GM19455 (cell line): ENCODE results near the gene PADI6.
"Not testable (repeated sequence)": the region's sequence is repeated elsewhere in the genome, so short reads cannot be mapped to it uniquely, and the experiment has no call there.

ENCODE experiments used
- ATAC-seq: cut with Tn5 transposase; IDR thresholded peaks from one replicate; pipeline ENCODE4 v1.9.1; 2021; ENCODE audit not compliant: unreplicated experiment

The PADI6 gene

DNA sequence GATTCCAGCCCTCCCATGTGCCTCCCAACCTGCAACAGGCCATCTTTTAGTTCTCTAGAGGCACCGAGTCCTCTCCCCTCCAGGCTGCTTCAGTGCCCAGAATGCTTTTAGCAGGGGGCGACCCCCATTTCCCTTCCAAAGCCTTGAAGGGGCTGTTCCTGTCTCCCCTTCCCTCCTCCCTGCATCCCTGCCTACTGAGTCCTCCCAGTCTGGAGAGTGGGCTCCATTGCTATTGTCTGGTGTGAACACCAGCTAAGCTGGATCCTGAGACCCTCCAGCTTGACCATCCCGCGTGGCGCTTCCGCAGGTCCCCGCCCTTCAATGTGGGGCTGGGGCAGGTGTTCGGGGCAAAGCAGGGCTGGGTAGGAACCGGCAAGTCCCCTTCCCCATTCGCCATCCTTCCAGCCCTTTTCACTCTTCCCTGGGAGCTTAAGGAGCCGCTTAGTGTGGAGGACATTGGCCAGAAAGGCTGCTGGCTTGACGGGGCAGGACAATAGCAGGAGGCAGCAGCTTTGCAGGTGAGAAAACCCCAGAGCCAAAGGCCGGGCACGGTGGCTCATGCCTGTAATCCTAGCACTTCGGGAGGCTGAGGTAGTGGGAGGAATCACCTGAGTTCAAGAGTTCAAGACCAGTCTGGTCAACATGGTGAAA is 32.2 kb downstream of the PADI6 start:
- no peak for ATAC-seq

DNA sequence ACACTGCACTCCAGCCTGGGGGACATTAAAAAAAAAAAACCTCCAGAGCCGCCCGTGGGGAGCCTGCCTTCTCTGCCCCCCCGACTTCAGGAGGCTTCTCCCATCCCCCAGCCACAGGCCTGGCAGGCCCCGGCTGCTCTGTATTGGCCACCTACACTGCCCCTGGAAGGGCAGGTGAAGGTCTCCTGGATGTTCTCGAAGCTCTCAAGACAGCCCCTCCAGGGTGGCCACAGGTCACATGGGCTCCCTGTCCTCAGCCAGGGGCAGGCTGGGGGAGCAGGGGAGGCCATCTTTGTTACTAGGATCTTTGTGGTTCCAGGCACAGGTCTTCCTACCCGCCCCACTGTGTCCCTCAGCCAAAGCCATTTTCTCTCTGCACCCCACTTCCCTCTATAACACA is 32.8 kb downstream of the PADI6 start:
- no peak for ATAC-seq

DNA sequence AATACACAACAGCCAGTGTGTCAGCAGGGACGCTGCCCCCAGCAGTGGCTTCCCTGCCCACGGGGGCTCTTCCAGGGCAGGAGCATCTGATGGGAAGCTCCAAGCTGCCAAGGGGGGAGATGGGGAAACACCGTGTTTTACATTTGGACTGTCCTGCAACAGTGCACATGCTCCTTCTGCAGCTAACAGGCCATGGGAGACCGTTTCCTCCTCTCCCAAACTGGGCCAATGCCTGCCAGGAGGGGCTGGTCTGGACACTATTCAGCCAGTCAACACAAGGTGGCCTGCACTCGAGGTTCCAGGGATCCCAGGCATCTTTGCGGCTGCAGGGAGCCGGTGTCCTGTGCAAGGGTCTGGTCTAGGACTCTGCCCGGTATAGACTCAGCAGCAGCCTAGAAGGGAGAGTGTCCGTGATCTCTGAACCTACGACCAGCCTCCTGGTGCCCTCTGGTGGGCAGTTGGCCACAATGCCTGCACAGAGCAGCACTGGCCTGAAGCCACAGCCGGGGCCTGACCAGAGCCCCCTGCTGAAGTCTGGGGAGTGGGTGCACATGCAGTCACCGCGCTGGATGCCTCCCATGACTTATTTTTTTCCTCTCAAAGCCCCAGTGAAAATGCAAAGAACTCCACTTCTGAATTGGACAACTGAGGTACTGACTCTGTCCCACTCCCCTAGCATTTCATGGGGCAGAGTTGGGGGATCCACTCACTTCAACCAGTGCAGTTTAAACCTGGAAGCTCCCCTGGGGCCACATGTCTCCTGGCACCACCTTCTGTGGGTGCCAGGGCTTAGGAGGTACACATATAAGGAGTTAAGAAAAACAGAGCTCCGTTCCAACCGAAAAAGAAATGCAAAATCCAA is 34.1 kb downstream of the PADI6 start:
- no peak for ATAC-seq

DNA sequence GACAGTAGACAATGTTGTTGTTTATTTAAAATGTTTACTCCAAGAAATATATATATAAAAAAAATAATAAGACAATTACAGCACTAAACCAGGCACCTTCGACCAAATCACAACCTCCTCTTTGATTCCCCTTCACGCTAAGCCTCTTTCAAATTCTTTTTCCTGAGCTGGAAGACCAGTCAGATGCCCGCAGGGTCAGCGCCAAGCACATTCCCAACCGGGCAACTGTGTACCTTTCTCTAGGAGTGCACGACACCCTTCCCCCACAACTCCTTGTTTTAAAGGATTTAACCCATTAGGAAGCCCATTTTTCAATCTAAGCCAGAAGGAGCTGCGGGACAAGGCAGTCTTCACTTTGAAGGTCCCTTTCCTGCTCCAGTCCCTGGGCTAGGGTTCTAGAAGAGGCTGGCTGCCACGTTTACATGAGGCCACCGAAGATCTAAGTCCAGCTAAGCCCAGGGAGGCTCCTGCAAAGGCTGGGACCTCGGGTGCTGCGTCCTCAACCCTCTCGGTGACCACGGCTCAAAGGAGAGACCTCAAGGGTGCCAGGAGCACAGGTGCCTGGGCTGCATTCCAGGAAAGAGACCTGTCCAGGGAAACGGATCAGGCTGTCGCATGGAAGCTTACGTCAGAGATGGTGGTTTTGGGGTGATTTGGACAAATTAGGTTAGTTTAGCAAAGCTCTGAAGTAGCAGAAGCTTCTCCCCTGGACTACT is 34.9 kb downstream of the PADI6 start:
- ATAC-seq = not testable (repeated sequence)

DNA sequence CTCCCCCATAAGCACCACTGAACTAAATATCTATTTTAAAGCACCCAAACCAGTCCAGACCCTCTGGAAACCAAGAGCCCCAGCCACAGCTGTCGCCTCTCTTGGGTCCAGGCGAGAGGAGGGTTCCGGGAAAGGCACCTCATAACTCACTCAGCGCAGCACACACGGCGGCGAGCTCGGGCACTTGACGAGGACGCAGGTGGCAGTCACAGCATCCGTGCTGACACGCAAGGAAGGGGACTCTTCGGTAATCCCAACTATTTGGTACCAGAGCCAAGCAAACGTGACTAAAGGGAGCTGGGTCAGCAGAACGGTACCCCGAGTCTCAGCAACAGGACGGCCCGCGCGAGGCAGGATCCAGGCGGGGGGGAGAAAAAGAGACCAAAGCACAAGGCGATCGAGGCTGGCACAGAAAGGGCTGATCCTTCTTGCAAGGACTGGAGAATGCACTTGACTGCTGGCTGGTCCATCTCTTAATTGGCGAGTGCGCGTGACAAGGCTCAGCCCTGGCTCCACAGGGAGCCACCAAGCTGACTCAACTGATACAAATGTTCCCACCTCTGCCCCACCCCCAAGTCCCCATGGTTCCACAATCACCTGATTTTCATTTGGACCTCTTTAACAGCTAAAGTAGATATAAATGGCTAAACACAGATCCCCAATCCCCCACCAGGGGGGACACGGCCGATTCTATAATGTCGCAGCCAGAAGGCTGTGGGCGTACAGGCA is 36.0 kb downstream of the PADI6 start:
- not testable (repeated sequence) for ATAC-seq

DNA sequence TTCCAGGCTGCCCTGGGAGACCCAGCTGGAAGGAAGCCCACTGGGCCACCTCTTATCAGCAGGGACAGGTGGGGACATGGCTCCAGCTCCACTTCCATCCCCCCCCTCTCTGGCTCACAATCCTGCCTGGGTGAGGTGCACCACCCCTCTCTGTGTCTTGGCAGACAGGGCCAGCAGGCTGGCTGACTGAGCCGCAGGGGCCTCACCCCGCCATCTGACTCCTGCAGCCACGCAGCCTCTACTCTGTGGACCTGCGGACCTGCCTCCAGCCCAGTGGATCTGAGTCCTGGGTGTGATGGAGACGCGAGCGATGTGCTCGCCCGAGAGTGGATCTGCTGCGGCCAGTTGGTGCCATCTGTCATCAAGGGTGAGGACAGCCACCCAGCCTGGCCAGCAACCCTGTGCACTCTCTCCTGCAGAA is 37.4 kb downstream of the PADI6 start:
- no peak for ATAC-seq

DNA sequence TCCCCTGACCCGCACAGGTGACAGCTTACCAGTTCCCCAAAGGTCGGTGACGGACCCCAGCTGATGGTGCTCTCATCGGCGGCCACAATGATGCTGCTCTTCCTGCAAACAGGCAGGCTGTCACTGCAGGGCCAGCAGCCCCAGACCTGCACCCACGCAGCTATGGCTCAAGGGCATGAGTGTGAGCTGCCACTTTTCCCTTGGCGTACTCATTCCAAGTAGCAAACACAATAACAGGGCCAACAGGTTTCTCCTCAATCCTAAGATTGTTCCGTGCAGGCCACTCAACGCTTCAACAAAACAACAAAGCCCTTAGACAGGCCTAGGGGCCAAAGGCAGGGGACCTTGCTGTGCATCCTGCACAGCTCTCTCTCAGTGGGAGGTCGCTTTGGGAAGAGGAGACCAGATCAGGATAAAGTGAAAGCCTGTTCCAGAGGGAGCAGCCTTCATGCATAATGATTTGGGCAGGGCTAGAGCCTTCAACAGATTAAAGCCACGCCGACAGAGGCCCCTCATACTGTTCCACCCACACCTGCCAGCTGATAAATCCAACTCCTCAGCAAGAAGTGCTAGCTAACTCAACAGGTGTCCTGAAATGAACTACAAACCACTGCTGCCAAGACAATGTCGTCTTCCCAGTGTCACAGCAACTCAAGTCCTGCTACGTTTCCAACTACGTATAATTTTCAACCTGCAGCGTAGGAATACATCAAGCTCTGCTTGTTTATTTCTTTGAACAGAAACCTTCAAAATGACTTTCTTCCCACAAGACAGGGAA is 40.3 kb downstream of the PADI6 start:
- no peak for ATAC-seq

DNA sequence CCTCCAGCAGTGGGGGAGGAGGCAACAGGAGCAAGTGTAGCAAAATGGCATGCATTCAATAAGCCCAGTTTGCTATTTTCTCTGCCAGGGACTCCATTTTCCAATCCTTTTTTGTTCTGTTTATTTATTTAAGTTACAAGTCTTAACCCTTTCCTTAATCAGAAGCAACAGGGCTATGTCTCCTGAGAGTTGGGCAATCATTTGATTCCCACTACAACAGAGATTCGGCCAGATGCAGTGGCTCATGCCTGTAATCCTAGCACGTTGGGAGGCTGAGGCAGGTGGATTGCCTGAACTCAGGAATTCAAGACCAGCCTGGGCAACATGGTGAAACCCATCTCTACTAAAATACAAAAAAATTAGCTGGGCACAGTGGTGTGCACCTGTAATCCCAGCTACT is 42.0 kb downstream of the PADI6 start:
- ATAC-seq = no peak

DNA sequence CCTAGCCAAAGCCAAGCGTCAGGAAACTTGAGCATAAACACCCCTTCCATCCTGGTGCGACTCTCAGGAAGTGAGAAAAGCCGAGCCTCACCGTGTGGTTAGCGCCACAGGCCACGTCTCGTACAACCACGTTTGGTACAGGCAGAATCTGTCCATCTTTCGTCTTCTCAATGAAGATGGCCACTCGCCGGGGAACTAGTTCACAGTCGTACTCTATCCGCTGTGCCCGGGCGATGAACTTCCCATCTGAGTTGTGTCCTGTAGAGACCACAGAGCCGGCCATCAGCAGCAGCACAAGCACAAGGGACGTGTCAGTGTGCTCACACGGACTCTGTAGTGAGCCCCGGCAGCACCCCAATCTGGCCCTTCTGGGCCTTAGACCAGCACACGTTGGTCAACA is 44.4 kb downstream of the PADI6 start:
- no peak for ATAC-seq

DNA sequence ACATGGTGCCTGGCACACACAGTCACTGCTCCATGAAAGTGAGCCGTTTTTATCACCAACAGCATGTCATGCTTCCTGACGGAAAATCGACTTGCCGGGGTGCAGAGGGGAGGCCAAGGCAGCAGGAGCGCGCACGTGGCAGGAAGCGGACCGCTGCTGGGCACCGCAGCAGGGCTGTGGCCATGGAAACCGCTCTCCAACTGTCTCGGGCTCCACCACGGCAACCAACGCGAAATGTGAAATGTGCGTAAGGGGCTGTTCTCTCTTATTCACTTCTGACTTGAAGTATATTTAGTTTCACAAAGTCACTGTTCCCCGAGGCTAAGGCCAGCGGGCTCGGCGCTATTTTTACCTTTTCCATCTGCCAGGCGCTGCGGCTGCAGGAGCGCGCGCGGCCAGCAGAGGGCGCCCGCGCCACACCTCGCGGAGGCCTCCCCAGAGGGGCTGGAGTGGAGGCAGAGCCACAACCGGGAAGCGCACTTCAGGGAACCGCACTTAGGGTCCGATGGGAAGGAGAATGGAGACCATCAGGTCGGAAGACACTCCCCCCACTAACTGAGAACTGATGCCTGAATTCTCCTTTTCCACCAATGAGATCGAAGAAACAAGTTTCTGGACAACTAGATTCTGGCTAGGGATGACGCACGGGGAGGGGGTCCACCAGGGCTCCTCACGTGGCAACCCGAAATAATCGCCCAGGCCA is 47.8 kb downstream of the PADI6 start:
- ATAC-seq = no peak

DNA sequence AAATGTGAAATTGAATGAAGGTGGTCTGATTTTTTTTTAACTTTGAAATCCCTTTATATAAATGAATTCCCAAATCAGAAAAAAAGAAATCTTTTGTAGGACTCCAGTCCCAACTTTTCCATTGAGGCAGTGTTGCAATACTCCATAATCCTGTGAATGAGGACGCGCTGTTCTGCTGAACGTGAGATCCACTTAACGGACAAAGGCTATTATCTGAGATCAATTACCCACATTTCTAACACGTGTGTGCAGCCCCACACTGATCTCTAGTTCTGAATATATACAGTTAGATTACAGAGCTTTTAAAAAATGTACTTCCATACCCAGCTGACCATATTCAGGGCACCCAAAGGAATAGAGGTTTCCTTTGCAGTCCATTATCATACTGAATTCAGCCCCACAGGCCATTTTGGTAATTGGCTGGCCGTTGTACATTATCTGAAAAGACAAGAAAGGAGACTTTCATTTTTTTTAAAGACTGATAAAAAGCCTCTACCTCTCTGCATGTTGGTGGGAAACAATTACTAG is 48.5 kb downstream of the PADI6 start:
- no peak for ATAC-seq

DNA sequence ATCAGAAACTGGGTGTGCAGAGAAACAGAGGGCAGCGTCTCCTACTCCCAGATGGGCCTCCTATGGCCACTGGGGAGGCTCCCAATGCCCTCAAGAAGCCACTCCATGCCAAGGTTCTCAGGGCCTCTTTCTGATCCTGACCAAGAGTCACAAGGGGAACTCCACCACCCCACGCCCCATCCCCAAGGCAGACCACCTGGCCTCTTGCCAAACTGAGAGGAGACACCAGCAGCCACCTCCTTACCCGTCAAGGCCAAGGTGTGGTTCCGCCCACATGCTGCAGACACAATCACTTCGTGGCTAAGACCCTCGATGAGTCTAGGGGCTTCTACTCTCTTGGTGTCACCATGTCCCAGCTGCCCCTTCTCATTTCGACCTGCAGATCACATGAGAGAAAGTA is 50.5 kb downstream of the PADI6 start:
- no peak for ATAC-seq

DNA sequence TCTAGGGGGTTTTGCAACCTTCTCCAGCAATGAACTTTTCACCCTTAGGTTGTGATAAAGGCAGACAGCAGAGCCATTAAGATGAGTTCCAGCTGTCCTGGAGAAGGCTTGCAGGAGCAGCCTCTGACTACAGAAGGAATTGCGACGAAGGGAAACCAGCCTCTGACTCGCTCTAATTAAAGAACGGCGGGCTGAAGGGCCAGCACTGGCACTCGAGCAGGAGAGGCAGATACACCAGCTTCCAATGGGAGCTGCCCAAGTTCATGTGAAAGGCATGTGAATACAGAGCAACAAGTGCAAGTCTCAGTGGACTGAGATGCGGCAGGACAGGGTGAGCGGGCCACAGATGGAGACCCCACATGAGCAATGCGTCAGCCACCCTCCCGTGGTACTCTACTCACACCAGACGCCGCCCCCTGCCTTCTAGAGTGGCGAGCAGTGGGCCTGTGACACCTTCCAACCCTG is 51.8 kb downstream of the PADI6 start:
- ATAC-seq = no peak

DNA sequence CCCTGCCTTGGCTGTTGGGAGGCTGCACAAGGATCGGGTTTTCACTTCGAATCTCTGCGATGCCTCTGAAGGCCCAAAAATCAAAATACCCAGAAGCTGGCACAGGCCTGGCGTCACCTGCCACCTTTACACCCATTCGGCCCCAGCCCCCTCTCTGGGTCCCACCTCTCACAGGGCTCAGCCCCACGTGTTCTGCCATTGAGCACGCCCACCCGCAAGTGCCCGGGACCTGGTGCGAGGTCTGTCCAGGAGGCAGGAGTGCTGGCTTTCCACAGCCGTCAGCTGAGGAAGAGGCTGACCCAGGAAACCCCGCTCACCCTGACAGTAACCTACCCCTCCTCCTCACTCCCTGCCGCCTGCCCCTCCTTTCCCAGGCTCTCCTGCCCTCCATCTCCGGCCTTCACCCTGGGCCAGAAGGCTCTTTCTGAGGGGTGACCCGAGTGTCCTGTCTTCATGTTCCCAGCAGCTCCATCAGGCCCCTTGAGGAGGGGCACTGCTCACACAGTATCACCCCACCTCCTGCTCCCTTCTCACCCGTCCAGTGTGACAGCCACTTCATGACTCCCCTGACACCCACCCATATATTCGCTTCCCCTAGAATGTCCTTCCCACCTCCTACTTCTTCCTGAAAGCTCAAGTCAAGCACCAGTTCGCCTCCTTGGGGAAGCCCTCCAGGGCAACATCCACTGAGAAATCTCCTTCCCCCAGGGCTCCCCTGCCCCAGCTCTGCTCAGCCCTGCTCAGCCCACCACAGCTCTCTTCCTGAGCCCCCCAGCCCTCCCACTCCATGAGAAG is 54.0 kb downstream of the PADI6 start:
- ATAC-seq = no peak

DNA sequence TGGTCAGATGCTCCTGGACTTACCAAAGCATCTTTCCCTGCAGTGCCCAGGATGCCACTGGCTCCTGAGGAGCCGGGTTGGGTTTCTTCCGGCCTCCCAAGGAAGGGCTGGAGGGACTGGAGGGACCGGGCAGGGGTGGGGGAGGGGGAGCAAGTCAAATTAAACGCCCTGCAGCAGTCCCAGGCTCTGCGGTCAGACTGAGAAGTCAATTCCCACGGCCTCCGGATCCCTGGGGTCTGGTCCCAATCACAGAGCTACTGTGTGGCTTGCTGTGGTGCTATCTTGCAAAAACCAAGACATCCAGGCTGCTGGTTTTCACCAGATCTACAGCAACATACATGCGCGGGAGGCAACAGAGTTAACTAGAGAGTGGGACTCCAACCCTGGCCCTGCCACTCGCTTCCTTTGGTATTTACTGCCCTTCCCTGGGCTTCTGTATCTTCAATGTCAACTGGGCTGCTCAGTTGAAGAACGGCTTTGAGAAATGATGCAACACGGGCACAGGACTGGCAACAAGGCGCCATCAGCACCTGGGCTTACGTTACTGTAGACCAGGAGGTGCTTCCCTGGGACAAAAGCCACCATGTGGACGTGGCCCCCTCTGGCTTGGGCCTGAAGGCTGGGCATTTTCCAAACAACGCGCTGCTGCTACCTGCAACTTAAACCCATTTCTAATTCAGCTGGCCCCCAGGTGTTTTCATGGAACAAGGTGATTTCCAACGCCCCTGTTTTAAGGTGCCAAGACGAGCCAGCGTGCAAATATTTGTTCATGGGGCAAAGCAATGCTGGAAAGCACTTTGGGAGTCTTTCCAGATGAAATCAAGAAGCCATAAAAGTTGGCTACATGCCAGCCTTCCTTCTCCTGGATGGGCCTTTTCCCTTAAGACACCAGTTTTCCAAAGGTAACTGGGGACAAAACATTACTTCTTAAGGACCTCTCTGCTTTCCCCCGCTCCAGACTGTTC is 56.0 kb downstream of the PADI6 start:
- no peak for ATAC-seq

DNA sequence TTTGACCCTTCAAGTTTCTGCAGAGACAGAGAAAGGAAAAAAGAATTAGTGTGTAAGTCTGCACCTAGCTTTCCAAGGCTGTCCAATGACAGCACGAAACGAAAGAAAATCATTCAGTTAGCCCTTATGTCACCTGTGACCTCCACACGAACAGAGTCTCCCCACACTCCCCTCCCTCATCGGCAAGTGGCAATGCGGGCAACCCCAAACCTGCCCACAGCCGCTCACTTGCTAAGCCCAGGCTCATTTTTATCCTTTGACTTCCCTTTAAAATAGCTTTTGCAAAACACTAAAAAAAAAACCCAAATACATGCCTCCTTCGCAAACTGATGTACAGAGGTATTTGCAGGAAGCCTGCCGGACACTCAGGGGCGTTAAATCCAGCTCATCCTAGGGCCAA is 57.2 kb downstream of the PADI6 start:
- ATAC-seq = no peak

DNA sequence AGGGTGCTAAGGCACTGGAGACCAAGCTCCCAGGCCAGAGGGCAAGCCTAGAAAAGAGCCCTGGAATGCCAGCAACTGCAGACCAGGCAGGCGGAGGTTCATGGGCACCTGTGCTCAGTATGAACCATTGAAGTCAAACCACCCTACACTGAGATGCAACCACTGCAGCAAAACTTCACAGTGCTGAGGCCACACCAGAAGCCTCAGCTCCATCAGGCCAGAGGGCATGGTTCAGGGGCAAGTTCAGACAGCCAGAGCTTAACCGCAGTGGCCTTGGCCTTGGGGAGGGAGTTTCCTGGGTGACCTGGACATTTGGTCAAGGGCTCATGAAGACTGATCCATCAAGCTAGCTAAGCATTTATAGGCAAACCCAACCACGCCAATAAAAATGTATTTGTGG is 60.4 kb downstream of the PADI6 start:
- no peak for ATAC-seq

DNA sequence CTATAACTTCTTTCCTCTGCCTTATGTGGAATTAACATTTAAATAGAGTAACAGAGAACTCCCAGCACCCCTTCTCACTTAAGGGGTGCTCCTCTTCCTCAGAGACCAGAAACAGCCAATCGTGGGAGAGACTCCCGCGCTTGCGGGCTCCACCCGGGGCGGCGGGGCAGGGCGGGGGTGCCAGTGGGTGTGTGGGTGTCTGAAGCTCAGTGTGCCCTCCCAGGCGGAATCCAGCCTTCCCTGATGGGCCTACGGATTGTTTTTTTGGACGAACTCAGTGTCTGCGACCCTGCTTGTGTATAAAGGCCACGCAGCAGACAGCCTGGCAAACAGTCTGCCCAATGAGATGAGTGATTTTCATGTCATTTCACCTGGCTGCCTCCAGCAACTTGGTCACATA is 61.3 kb downstream of the PADI6 start:
- ATAC-seq = no peak
